AG10803 (cell line): ENCODE measurements around the gene ZNF85.
"Not testable (repeated sequence)": the region's sequence is repeated elsewhere in the genome, so short reads cannot be mapped to it uniquely, and the experiment has no call there.

Experiments
- DNase-seq: peaks from one replicate; pipeline ENCODE4 v3.0.0; 2010; ENCODE audit warnings: low read depth
- H3K4me3 ChIP-seq: 2 replicates; pipeline ENCODE4 v1.5.1; 2011; ENCODE audit warnings: mild to moderate bottlenecking, low read length, control low read depth
- TF ChIP-seq, protein P1 (sequence below): conservative IDR thresholded peaks from 2 replicates; pipeline ENCODE4 v1.5.1; 2011; ENCODE audit warnings: mild to moderate bottlenecking, low read length, control low read depth, inconsistent platforms

ZNF85 gene

DNA sequence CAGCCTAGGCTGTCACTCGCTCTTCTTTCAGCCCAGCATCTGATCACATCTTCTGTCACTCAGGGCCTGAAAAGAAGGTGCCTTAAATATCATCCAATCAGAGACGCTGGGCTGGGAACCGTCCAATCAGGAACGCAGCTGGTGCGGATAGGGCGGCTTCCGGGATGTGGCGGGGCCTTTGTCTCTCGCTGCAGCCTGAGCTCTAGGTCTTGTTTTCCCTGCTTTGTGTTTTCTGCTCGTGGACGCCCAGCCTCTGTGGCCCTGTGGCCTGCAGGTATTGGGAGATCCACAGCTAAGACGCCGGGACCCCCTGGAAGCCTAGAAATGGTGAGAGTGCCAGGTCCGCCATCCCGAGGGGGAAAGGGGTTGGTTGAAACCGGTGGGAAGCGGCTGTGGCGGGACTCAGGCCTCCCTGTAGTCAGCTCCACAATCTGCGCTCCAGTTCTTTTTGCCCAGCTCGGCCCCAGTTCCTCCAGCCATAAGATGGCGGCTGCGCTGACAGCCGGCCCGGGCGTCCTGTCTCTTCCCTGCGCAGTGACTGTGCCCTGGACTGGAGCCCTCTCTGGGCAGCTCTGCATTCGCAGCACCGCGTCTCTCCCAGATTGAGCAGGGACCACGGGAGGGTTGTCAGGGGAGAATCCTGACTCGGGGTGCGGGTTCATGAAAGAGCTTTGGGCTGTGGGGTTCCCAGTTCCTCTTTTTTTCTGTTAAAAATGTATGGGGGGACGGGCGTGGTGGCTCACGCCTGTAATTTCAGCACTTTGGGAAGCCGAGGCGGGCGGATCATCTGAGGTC, at the start of gene ZNF85:
ZNF85 (plus strand) TSS at position 175 of the 795 bp plus-strand sequence; CDS start at position 325, 150 bp downstream.
- peak within 1 kb of the TSS; percentile 83 for H3K4me3 ChIP-seq
- TF ChIP-seq, protein P1, sequence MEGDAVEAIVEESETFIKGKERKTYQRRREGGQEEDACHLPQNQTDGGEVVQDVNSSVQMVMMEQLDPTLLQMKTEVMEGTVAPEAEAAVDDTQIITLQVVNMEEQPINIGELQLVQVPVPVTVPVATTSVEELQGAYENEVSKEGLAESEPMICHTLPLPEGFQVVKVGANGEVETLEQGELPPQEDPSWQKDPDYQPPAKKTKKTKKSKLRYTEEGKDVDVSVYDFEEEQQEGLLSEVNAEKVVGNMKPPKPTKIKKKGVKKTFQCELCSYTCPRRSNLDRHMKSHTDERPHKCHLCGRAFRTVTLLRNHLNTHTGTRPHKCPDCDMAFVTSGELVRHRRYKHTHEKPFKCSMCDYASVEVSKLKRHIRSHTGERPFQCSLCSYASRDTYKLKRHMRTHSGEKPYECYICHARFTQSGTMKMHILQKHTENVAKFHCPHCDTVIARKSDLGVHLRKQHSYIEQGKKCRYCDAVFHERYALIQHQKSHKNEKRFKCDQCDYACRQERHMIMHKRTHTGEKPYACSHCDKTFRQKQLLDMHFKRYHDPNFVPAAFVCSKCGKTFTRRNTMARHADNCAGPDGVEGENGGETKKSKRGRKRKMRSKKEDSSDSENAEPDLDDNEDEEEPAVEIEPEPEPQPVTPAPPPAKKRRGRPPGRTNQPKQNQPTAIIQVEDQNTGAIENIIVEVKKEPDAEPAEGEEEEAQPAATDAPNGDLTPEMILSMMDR, result no peak
- peak; percentile 88 for DNase-seq

GRCh38 chr19:20879501-20879900, 43.5 kb upstream of the ZNF85 start:
- TF ChIP-seq, protein P1, result no peak
- DNase-seq, result no peak
- H3K4me3 ChIP-seq, result no peak overlapping the region

DNA sequence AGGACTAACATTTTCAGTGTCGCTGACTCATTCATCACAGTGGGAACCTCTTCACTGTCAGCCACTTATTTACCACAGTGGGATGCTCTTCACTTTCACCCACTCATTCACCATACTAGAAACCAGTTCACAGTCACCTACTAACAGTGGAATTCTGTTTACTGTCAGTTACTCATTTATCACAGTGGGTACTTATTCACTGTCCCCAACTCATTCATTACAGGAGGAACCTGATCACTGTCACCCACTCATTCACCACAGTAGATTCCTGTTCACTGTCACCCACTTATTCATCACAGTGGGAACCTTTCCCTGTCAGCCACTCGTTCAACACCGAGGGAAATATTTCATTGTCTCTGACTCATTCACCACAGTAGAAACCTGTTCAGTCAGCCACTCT, 10.1 kb upstream of the ZNF85 start:
- H3K4me3 ChIP-seq, result no peak overlapping the region
- DNase-seq, result no peak
- TF ChIP-seq, protein P1, result no peak

GRCh38 chr19:20925481-20925880, 2.4 kb downstream of the ZNF85 start:
- TF ChIP-seq, protein P1, result no peak
- DNase-seq, result no peak
- H3K4me3 ChIP-seq, result no peak overlapping the region

DNA sequence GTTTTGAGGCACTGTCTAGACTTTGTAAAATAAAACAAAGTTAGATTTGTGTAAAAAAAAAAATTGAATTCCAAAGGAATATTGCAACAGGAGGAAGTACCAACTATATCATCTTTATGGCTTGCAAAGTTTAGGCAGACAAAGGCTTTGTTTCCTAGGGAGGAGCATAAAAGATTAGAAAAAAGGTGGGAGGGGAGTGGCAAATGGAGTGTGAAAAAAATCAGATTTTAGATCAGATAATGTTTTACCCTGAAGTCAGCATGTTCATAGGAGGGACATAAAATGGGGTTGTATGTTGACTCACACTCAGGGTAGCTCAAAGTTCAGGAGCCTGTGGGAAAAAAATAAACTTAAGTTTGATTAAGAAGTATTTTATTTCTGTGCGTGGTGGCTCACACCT, 3.7 kb downstream of the ZNF85 start:
- DNase-seq, result peak; percentile 9
- H3K4me3 ChIP-seq, result no peak overlapping the region
- TF ChIP-seq, protein P1, result no peak

DNA sequence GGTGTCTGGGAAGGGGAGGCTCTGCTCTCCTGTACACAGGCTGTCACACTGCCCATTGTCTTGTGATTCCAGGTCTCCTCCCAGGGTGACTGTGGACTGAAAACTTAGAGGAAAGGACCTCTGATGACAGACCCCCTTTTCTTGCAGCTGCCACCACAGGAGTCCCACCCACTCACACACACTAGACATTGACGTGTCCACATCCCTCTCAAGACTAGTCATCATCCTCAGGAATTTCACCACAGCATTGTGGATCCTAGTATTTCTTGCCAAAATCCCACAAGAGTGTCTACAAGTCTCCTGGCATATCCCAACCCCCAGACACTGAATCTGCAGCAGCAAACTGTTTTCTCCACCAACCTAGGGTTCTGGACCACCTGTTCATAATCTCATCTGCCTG, 5.3 kb downstream of the ZNF85 start:
- no peak overlapping the region for H3K4me3 ChIP-seq
- DNase-seq, result peak; percentile 84
- TF ChIP-seq, protein P1, result no peak

DNA sequence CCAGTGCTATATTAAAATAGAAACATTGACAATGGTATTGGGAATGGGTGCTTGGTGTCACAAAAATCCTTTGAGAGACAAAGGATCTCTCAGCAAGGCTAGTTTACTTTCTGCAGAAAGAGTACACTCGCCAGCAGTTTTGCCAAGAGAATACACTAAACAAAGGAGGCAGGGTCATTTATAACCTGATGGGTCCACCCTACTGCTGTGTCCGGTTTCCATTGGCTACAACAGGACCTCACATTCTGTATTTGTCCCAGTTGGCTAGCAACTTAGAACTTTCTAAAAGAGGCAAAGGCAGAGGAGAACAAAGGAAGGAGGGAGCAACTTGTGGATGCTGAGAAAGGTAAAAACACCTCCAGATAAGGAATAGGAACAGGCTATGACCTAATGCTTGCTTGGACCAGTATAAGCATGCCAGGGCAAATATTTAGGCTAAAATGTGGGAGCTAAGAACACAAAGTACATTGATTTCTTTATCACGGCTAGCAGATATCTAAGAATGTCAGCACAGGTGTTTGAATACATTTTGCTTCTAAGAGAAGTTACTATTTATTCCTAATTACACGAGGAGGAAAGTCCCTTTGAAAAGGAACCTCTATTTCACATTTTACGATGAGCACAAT, 13.4 kb downstream of the ZNF85 start:
- H3K4me3 ChIP-seq, DNase-seq: not testable (repeated sequence)

- DNase-seq, H3K4me3 ChIP-seq: not testable (repeated sequence)
Measured at GRCh38 chr19:20952561-20953095, 29.6 kb downstream of the ZNF85 start.
